Measurements from ENCODE around the gene CES4A. TPM values are rescaled to one million over a fixed set of nuclear protein-coding genes. Genes with fewer than 3 reads are reported as not detected.
A peak's percentile ranks its signal among the peaks of the same experiment; 100 is the strongest.
"Not testable (repeated sequence)": the region's sequence is repeated elsewhere in the genome, so short reads cannot be mapped to it uniquely, and the experiment has no call there.

Gene CES4A
- polyA plus RNA-seq, 1 donor: 2.6 TPM

- not testable (repeated sequence) for DNase-seq
Measured at GRCh38 chr16:66956154-66956457, 32.3 kb upstream of the CES4A start.

GRCh38 chr16:66958857-66959703 lies 29.3 kb upstream of the CES4A start:
- DNase-seq: no peak

- no peak for DNase-seq
Measured at GRCh38 chr16:66959704-66960161, 28.7 kb upstream of the CES4A start.

GRCh38 chr16:66960270-66960669 lies 28.1 kb upstream of the CES4A start:
- no peak for DNase-seq

- no peak for DNase-seq
Measured at GRCh38 chr16:66961065-66961744, 27.2 kb upstream of the CES4A start, which contains the start of gene CES3. Gene CES3 (plus strand): TSS chr16:66961266. CDS start chr16:66961308, 42 bp downstream.

GRCh38 chr16:66961914-66962313 lies 26.5 kb upstream of the CES4A start:
- no peak for DNase-seq

- no peak for DNase-seq
Measured at GRCh38 chr16:66964049-66964448, 24.3 kb upstream of the CES4A start.

GRCh38 chr16:66968847-66969246 lies 19.5 kb upstream of the CES4A start:
- DNase-seq: no peak

- DNase-seq: no peak
Measured at GRCh38 chr16:66970775-66971720, 17.3 kb upstream of the CES4A start.

- DNase-seq: no peak
Measured at GRCh38 chr16:66972983-66973382, 15.4 kb upstream of the CES4A start.

GRCh38 chr16:66973716-66974115 lies 14.7 kb upstream of the CES4A start:
- no peak for DNase-seq

- DNase-seq: not testable (repeated sequence)
Measured at GRCh38 chr16:66974156-66974931, 14.0 kb upstream of the CES4A start.

GRCh38 chr16:66974932-66975246 lies 13.5 kb upstream of the CES4A start:
- DNase-seq: not testable (repeated sequence)

GRCh38 chr16:66975302-66975893 lies 13.0 kb upstream of the CES4A start:
- no peak for DNase-seq

GRCh38 chr16:66976746-66977145 lies 11.6 kb upstream of the CES4A start:
- no peak for DNase-seq

GRCh38 chr16:66977341-66978113 lies 10.9 kb upstream of the CES4A start:
- peak; percentile 80 for DNase-seq

GRCh38 chr16:66979011-66979717 lies 9.2 kb upstream of the CES4A start:
- DNase-seq: no peak

- no peak for DNase-seq
Measured at GRCh38 chr16:66983033-66983432, 5.4 kb upstream of the CES4A start.

GRCh38 chr16:66984892-66985311 lies 3.5 kb upstream of the CES4A start:
- no peak for DNase-seq

GRCh38 chr16:66986559-66986958 lies 1.8 kb upstream of the CES4A start:
- no peak for DNase-seq

Data from hindlimb muscle (tissue), 1 donor.